ENCODE data around the gene ZIM2.

Gene ZIM2

DNA sequence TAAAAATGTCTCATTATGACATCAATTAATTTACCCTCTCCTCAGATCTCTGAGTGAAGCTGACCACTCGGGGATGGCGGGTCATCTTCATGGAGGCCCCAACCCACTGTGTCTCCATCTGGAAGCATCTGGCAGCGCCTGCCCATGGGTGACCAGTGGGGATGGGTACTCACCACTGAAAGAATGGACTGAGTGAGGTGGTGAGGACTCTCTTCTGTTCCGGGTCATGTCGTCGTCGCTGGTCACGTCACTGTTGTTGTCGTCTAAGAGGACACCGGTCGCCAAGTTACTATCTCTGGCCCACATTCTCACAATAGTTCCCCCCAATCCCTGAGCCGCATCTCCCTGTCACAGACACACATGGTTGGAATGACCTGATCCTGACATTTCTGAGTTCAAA is 17.1 kb downstream of the ZIM2 start:
- Histone ChIP-seq H3K36me3 (ENCODE audit: control insufficient read depth, insufficient read depth, low read length, severe bottlenecking) (no peaks in the 10 kb centered on the region), H3K9ac (ENCODE audit: low read length) (no peak overlapping the region), H3K9me3 (ENCODE audit: control insufficient read depth, low read length) (no peaks in the 10 kb centered on the region), H3K4me1 (ENCODE audit: control insufficient read depth, insufficient read depth, low read length) (no peaks in the 10 kb centered on the region), H3K27me3 (replicated peaks; ENCODE audit: control insufficient read depth, insufficient read depth, low read length) (no peaks in the 10 kb centered on the region), H3K4me3 (ENCODE audit: low read length) (no peak overlapping the region)
- DNase-seq (ENCODE audit: low read depth): no peak

DNA sequence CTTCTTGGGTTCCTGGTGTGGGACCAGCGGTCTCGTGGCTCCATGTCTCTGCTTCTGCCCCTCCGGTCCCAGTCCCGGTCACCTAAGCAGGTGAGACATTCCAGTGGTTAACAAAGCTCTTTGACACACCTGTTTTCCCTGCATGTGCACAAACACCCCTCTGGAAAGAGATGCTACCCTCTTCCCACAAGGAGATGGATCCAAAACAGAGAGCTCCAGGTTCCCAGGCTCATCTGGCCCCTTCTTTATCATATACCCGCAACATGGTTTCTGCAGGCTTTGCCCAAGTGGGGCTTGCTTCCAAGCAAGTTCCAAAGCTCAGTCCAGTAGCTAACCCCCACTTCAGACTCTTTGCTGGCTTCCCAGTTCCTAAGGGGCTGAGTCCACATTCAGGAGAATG is 17.8 kb downstream of the ZIM2 start:
- H3K4me3 ChIP-seq (ENCODE audit: low read length): no peak overlapping the region
- no peak overlapping the region for H3K9ac ChIP-seq (ENCODE audit: low read length)
- no peaks in the 10 kb centered on the region for H3K27me3 ChIP-seq (replicated peaks; ENCODE audit: control insufficient read depth, insufficient read depth, low read length)
- H3K4me1 ChIP-seq (ENCODE audit: control insufficient read depth, insufficient read depth, low read length): no peaks in the 10 kb centered on the region
- H3K9me3 ChIP-seq (ENCODE audit: control insufficient read depth, low read length): no peaks in the 10 kb centered on the region
- H3K36me3 ChIP-seq (ENCODE audit: control insufficient read depth, insufficient read depth, low read length, severe bottlenecking): no peaks in the 10 kb centered on the region
- DNase-seq (ENCODE audit: low read depth): no peak

DNA sequence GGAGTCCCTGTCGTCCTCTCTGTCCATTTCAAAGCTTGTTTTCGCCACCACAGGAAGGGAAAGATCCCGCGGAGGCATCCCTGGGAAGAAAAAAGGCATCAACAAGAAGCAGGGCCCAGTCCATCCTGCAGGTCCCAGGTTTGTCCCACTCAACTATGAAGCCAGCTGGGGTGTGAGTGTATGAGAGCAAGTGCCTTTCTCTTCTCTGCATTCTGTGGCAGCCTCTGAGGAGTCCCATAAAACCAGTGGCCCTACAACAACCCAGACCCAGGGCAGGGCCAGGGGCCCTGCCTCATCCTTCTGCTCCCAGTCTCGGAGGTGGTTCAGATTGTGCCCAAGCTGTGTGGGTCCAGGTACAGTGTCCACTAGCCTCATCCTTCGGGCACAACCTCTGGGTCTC is 18.9 kb downstream of the ZIM2 start:
- Histone ChIP-seq H3K4me3 (ENCODE audit: low read length) (no peak overlapping the region), H3K36me3 (ENCODE audit: control insufficient read depth, insufficient read depth, low read length, severe bottlenecking) (no peaks in the 10 kb centered on the region), H3K9me3 (ENCODE audit: control insufficient read depth, low read length) (peaks cover 8% of the 10 kb centered on the region), H3K27me3 (replicated peaks; ENCODE audit: control insufficient read depth, insufficient read depth, low read length) (no peaks in the 10 kb centered on the region), H3K9ac (ENCODE audit: low read length) (no peak overlapping the region), H3K4me1 (ENCODE audit: control insufficient read depth, insufficient read depth, low read length) (no peaks in the 10 kb centered on the region)
- no peak for DNase-seq (ENCODE audit: low read depth)

DNA sequence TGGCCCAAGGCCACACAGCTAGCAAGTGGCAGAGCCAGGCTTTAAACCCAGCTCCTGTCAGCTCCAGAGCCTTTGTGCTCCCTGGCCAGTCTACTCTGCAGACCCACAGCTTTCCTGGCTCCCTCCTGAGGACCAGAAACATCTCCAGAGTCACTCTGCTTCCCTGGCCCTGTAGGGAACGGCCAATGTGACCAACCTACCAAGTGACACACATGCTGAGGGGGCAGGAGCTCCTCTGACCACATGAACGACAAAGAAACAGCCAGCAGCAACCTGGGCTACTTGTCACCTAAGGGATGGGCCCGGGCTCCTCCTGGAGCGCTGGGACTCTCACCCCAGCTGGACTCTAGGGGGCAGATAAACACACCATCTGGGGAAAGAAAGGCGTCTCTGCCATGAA is 19.3 kb downstream of the ZIM2 start:
- H3K4me3 ChIP-seq (ENCODE audit: low read length): no peak overlapping the region
- H3K27me3 ChIP-seq (replicated peaks; ENCODE audit: control insufficient read depth, insufficient read depth, low read length): no peaks in the 10 kb centered on the region
- H3K4me1 ChIP-seq (ENCODE audit: control insufficient read depth, insufficient read depth, low read length): no peaks in the 10 kb centered on the region
- DNase-seq (ENCODE audit: low read depth): no peak
- peaks cover 11% of the 10 kb centered on the region for H3K9me3 ChIP-seq (ENCODE audit: control insufficient read depth, low read length)
- no peak overlapping the region for H3K9ac ChIP-seq (ENCODE audit: low read length)
- no peaks in the 10 kb centered on the region for H3K36me3 ChIP-seq (ENCODE audit: control insufficient read depth, insufficient read depth, low read length, severe bottlenecking)

DNA sequence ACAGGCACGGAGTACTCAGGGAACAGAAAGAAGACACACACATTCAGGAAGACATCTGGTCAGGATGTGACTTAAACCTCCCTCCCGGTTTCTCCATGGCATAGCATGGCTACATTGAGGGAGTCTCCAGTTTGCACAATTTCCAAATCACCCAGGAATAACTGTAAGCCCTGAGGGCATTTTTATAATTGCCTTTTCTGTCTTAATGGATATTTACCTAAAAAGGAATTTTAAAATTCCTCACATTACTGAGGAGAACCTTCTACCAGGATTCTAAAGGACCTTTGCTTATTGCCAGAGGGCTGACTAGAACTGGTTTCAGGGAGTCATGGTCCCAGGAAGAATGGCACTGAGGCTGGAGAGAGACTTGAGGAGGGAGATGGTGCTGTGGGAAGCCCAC is 21.4 kb downstream of the ZIM2 start:
- H3K36me3 ChIP-seq (ENCODE audit: control insufficient read depth, insufficient read depth, low read length, severe bottlenecking): no peaks in the 10 kb centered on the region
- peaks cover 16% of the 10 kb centered on the region for H3K9me3 ChIP-seq (ENCODE audit: control insufficient read depth, low read length)
- H3K4me1 ChIP-seq (ENCODE audit: control insufficient read depth, insufficient read depth, low read length): no peaks in the 10 kb centered on the region
- no peak overlapping the region for H3K4me3 ChIP-seq (ENCODE audit: low read length)
- no peaks in the 10 kb centered on the region for H3K27me3 ChIP-seq (replicated peaks; ENCODE audit: control insufficient read depth, insufficient read depth, low read length)
- H3K9ac ChIP-seq (ENCODE audit: low read length): no peak overlapping the region
- DNase-seq (ENCODE audit: low read depth): no peak

DNA sequence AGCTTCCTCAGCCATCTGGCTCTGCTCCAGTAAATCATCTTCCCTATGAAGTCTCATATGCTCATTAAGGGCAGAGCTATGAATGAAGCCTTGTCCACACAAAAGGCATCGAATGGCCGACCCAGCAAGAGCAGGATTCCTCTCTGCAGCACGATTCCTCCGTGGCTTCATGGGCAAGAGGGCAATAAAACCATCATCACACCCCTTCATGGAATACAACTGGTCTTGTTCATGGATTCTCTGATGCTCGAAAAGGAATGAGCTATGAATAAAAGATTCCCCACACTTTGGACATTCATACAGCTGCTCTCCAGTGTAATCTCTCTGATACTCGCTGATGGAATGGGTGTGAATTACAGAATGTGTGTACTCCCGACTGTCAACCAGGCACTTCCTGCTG is 25.9 kb downstream of the ZIM2 start:
- no peak overlapping the region for H3K4me3 ChIP-seq (ENCODE audit: low read length)
- H3K36me3 ChIP-seq (ENCODE audit: control insufficient read depth, insufficient read depth, low read length, severe bottlenecking): no peaks in the 10 kb centered on the region
- no peak for DNase-seq (ENCODE audit: low read depth)
- peaks cover 21% of the 10 kb centered on the region for H3K9me3 ChIP-seq (ENCODE audit: control insufficient read depth, low read length)
- H3K4me1 ChIP-seq (ENCODE audit: control insufficient read depth, insufficient read depth, low read length): no peaks in the 10 kb centered on the region
- H3K9ac ChIP-seq (ENCODE audit: low read length): no peak overlapping the region
- H3K27me3 ChIP-seq (replicated peaks; ENCODE audit: control insufficient read depth, insufficient read depth, low read length): no peaks in the 10 kb centered on the region

DNA sequence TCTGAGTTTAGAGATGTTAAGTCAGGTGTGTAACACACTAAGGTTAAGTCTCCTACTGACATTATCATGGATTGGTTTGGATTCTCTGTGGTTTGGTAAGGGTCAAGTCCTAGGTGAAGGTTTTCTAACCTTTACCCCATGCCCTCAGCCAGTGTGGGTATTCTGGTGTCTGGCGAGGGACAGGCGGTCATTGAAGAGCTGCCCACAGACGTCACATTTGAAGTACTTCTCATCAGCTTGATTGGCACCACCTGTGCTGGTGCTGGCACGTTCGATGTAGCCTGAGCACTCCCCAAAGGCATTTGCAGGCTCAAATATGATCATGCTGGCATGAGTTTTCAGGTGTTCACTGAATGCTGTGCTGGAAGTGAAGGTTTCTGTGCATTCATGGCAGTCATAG is 27.0 kb downstream of the ZIM2 start:
- no peaks in the 10 kb centered on the region for H3K36me3 ChIP-seq (ENCODE audit: control insufficient read depth, insufficient read depth, low read length, severe bottlenecking)
- no peak for DNase-seq (ENCODE audit: low read depth)
- H3K9ac ChIP-seq (ENCODE audit: low read length): no peak overlapping the region
- no peaks in the 10 kb centered on the region for H3K4me1 ChIP-seq (ENCODE audit: control insufficient read depth, insufficient read depth, low read length)
- H3K9me3 ChIP-seq (ENCODE audit: control insufficient read depth, low read length): peaks cover 27% of the 10 kb centered on the region
- no peaks in the 10 kb centered on the region for H3K27me3 ChIP-seq (replicated peaks; ENCODE audit: control insufficient read depth, insufficient read depth, low read length)
- H3K4me3 ChIP-seq (ENCODE audit: low read length): no peak overlapping the region

DNA sequence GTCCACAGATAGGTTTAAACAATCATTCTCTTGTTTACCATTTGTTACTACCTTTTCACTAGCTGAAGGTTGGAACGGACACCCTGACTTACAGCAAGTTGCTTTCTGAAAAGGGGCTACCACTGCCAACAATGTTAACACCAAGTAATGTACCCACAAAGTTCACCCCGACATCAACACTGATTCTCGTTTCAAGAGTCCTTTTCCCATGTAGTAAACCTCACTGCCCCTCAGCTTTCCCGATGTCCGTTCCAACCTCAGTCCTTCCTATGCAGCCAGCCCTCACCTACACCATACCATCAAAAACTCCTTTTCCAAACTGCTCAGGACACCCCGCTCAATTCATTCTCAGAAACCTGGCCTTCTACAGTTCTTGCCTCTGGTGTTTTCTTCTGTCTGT is 29.0 kb downstream of the ZIM2 start:
- H3K27me3 ChIP-seq (replicated peaks; ENCODE audit: control insufficient read depth, insufficient read depth, low read length): no peaks in the 10 kb centered on the region
- H3K9me3 ChIP-seq (ENCODE audit: control insufficient read depth, low read length): peaks cover 26% of the 10 kb centered on the region
- H3K36me3 ChIP-seq (ENCODE audit: control insufficient read depth, insufficient read depth, low read length, severe bottlenecking): no peaks in the 10 kb centered on the region
- no peak for DNase-seq (ENCODE audit: low read depth)
- H3K4me3 ChIP-seq (ENCODE audit: low read length): no peak overlapping the region
- H3K4me1 ChIP-seq (ENCODE audit: control insufficient read depth, insufficient read depth, low read length): no peaks in the 10 kb centered on the region
- H3K9ac ChIP-seq (ENCODE audit: low read length): no peak overlapping the region

DNA sequence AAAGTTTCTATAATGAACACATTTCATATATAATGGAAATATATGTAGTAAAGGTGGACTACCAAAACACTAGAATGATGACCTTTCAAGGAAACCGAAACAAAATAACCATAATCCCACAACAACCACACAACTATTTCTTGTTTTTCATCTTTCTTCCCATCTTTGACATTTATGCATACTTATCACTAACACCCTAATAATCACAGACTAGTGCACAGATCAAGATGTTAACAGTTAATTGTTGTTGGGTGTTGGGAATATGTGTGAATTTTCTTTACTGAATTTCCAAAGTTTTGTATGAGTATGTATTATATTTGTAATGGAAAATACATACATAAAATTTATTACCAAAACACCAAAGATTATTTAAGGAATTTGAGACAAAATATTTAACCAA is 30.3 kb downstream of the ZIM2 start:
- H3K4me3 ChIP-seq (ENCODE audit: low read length): no peak overlapping the region
- H3K36me3 ChIP-seq (ENCODE audit: control insufficient read depth, insufficient read depth, low read length, severe bottlenecking): no peaks in the 10 kb centered on the region
- H3K27me3 ChIP-seq (replicated peaks; ENCODE audit: control insufficient read depth, insufficient read depth, low read length): no peaks in the 10 kb centered on the region
- no peak overlapping the region for H3K9ac ChIP-seq (ENCODE audit: low read length)
- H3K9me3 ChIP-seq (ENCODE audit: control insufficient read depth, low read length): peaks cover 32% of the 10 kb centered on the region
- H3K4me1 ChIP-seq (ENCODE audit: control insufficient read depth, insufficient read depth, low read length): no peaks in the 10 kb centered on the region
- no peak for DNase-seq (ENCODE audit: low read depth)

DNA sequence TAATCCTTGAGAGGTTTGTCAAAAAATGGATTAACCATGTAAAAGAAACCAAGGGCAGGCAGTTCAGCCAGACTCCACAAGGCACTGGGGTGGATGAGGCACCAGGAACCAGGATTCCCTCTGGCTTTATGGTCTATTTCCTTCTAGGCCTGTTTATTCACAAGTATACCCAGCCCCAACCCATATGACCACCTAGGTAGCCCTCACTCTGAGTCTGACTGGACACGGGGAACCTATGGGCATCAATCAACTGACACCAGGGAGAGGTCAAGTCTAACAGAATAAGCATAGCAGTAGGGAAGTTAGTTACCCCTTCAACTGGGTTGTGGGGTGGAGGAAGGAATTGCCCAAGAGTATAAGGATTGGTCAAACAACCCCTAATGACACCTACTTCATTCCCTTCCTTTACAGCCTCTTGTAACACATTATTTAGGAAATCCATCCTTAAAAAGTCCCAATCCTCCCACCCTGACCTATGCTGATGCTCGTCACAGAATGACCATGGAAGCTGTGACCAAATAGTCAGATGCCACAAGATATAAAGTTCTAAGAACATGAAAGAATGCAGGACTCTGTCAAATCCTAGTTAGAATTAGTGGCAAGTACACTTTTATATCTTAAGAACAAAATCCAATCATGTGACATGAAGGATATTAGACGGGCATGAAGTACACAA is 31.7 kb downstream of the ZIM2 start:
- H3K4me3 ChIP-seq (ENCODE audit: low read length): no peak overlapping the region
- no peaks in the 10 kb centered on the region for H3K36me3 ChIP-seq (ENCODE audit: control insufficient read depth, insufficient read depth, low read length, severe bottlenecking)
- no peaks in the 10 kb centered on the region for H3K27me3 ChIP-seq (replicated peaks; ENCODE audit: control insufficient read depth, insufficient read depth, low read length)
- H3K9me3 ChIP-seq (ENCODE audit: control insufficient read depth, low read length): peaks cover 36% of the 10 kb centered on the region
- no peaks in the 10 kb centered on the region for H3K4me1 ChIP-seq (ENCODE audit: control insufficient read depth, insufficient read depth, low read length)
- no peak for DNase-seq (ENCODE audit: low read depth)
- H3K9ac ChIP-seq (ENCODE audit: low read length): no peak overlapping the region

DNA sequence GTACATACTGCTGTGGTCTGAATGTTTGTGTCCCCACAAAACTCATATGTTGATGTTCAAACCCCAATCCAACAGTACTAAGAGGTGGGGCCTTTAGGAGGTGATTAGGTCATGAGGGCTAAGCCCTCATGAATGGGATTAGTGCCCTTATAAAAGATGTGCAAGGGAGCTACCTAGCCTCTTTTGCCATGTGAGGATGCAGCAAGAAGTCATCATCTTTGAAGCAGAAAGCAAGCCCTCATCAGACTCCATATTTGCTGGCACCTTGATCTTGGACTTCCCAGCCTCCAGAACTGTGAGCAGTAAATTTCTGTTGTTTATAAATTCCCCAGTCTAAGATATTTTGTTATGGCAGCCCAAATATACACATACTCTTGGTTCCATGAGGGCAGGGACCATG is 33.9 kb downstream of the ZIM2 start:
- Histone ChIP-seq H3K9me3 (ENCODE audit: control insufficient read depth, low read length) (peaks cover 51% of the 10 kb centered on the region), H3K27me3 (replicated peaks; ENCODE audit: control insufficient read depth, insufficient read depth, low read length) (no peaks in the 10 kb centered on the region), H3K9ac (ENCODE audit: low read length) (no peak overlapping the region), H3K36me3 (ENCODE audit: control insufficient read depth, insufficient read depth, low read length, severe bottlenecking) (no peaks in the 10 kb centered on the region), H3K4me3 (ENCODE audit: low read length) (no peak overlapping the region), H3K4me1 (ENCODE audit: control insufficient read depth, insufficient read depth, low read length) (no peaks in the 10 kb centered on the region)
- no peak for DNase-seq (ENCODE audit: low read depth)

DNA sequence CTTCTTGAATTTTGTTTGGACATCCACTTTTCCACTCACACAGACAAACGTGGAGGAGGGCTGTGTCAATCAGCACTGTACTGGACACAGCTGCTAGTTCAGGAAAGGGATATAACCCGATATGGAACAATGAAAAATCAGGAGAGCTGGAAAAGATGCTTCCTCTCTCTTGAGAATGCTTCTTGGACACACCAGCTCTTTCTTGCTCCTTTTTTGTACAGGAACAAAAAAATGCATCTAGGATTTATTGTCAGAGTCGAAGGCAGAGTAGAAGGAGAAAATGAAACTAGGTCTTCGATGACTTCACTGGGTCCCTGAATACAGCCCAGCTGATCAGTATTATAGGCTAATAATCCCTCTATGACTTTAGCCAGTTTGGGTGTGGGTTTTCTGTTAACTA is 62.2 kb downstream of the ZIM2 start:
- no peaks in the 10 kb centered on the region for H3K36me3 ChIP-seq (ENCODE audit: control insufficient read depth, insufficient read depth, low read length, severe bottlenecking)
- H3K9ac ChIP-seq (ENCODE audit: low read length): no peak overlapping the region
- H3K4me3 ChIP-seq (ENCODE audit: low read length): no peak overlapping the region
- H3K27me3 ChIP-seq (replicated peaks; ENCODE audit: control insufficient read depth, insufficient read depth, low read length): no peaks in the 10 kb centered on the region
- DNase-seq (ENCODE audit: low read depth): no peak
- H3K4me1 ChIP-seq (ENCODE audit: control insufficient read depth, insufficient read depth, low read length): no peaks in the 10 kb centered on the region
- H3K9me3 ChIP-seq (ENCODE audit: control insufficient read depth, low read length): peaks cover 15% of the 10 kb centered on the region

Data from adipocyte (in vitro differentiated cells).